ENCODE data around the gene TM4SF4. TPM values are rescaled to one million over a fixed set of nuclear protein-coding genes. Genes with fewer than 3 reads are reported as not detected.

Gene TM4SF4
- total RNA-seq, 1 experiment from 2014 or later, result 1.4 TPM

DNA sequence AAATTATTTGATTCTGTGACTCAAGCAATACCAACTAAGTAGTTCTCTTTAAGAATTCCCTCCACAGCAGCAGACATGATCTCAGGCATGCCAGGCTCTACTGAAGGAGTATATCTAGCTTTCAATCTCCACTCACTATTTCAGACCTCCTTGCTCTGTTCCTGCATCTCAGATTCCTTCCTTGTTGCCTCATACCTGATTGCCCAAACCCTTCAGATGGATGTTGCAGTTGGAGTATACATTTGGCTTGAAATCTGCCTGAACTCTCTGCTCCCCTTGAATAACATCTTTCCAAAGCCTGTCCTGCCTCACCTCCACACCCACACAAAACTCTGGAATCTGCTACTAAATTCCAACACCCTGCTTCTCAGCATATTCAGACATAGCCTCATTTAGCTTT, 19.8 kb upstream of the TM4SF4 start:
- Mint-ChIP-seq H3K4me3 (no peak overlapping the region), H3K27ac (no peak overlapping the region), H3K36me3 (peaks cover 36% of the 10 kb centered on the region), H3K4me1 (peaks cover 5% of the 10 kb centered on the region), H3K9me3 (peaks cover 40% of the 10 kb centered on the region), H3K27me3 (ENCODE audit: low read depth) (no peaks in the 10 kb centered on the region; the same call in 1 of the 2 replicates)
- TF ChIP-seq, protein P1, sequence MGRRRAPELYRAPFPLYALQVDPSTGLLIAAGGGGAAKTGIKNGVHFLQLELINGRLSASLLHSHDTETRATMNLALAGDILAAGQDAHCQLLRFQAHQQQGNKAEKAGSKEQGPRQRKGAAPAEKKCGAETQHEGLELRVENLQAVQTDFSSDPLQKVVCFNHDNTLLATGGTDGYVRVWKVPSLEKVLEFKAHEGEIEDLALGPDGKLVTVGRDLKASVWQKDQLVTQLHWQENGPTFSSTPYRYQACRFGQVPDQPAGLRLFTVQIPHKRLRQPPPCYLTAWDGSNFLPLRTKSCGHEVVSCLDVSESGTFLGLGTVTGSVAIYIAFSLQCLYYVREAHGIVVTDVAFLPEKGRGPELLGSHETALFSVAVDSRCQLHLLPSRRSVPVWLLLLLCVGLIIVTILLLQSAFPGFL (CRISPR knock-in tag; IDR thresholded peaks at IDR 0.05; ENCODE audit: borderline replicate concordance), result no peak
- TF ChIP-seq HMGA2 (CRISPR knock-in tag; IDR thresholded peaks at IDR 0.05), result no peak
- TF ChIP-seq, protein P2, sequence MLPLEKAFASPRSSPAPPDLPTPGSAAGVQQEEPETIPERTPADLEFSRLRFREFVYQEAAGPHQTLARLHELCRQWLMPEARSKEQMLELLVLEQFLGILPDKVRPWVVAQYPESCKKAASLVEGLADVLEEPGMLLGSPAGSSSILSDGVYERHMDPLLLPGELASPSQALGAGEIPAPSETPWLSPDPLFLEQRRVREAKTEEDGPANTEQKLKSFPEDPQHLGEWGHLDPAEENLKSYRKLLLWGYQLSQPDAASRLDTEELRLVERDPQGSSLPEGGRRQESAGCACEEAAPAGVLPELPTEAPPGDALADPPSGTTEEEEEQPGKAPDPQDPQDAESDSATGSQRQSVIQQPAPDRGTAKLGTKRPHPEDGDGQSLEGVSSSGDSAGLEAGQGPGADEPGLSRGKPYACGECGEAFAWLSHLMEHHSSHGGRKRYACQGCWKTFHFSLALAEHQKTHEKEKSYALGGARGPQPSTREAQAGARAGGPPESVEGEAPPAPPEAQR (CRISPR knock-in tag; IDR thresholded peaks at IDR 0.05), result no peak
- TF ChIP-seq, protein P3, sequence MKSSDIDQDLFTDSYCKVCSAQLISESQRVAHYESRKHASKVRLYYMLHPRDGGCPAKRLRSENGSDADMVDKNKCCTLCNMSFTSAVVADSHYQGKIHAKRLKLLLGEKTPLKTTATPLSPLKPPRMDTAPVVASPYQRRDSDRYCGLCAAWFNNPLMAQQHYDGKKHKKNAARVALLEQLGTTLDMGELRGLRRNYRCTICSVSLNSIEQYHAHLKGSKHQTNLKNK (CRISPR knock-in tag; IDR thresholded peaks at IDR 0.05), result no peak
- TF ChIP-seq, protein P4, sequence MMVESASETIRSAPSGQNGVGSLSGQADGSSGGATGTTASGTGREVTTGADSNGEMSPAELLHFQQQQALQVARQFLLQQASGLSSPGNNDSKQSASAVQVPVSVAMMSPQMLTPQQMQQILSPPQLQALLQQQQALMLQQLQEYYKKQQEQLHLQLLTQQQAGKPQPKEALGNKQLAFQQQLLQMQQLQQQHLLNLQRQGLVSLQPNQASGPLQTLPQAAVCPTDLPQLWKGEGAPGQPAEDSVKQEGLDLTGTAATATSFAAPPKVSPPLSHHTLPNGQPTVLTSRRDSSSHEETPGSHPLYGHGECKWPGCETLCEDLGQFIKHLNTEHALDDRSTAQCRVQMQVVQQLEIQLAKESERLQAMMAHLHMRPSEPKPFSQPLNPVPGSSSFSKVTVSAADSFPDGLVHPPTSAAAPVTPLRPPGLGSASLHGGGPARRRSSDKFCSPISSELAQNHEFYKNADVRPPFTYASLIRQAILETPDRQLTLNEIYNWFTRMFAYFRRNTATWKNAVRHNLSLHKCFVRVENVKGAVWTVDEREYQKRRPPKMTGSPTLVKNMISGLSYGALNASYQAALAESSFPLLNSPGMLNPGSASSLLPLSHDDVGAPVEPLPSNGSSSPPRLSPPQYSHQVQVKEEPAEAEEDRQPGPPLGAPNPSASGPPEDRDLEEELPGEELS (CRISPR knock-in tag; IDR thresholded peaks at IDR 0.05), result no peak
- TF ChIP-seq SOX15 (CRISPR knock-in tag; IDR thresholded peaks at IDR 0.05), result no peak
- no peak for TF ChIP-seq FOXP1 (CRISPR knock-in tag; IDR thresholded peaks at IDR 0.05; ENCODE audit: borderline replicate concordance)
- TF ChIP-seq MYBL2 (CRISPR knock-in tag; IDR thresholded peaks at IDR 0.05), result no peak
- TF ChIP-seq, protein P5, sequence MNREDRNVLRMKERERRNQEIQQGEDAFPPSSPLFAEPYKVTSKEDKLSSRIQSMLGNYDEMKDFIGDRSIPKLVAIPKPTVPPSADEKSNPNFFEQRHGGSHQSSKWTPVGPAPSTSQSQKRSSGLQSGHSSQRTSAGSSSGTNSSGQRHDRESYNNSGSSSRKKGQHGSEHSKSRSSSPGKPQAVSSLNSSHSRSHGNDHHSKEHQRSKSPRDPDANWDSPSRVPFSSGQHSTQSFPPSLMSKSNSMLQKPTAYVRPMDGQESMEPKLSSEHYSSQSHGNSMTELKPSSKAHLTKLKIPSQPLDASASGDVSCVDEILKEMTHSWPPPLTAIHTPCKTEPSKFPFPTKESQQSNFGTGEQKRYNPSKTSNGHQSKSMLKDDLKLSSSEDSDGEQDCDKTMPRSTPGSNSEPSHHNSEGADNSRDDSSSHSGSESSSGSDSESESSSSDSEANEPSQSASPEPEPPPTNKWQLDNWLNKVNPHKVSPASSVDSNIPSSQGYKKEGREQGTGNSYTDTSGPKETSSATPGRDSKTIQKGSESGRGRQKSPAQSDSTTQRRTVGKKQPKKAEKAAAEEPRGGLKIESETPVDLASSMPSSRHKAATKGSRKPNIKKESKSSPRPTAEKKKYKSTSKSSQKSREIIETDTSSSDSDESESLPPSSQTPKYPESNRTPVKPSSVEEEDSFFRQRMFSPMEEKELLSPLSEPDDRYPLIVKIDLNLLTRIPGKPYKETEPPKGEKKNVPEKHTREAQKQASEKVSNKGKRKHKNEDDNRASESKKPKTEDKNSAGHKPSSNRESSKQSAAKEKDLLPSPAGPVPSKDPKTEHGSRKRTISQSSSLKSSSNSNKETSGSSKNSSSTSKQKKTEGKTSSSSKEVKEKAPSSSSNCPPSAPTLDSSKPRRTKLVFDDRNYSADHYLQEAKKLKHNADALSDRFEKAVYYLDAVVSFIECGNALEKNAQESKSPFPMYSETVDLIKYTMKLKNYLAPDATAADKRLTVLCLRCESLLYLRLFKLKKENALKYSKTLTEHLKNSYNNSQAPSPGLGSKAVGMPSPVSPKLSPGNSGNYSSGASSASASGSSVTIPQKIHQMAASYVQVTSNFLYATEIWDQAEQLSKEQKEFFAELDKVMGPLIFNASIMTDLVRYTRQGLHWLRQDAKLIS (CRISPR knock-in tag; IDR thresholded peaks at IDR 0.05; ENCODE audit: borderline replicate concordance), result no peak
- no peak for TF ChIP-seq ZBTB21 (CRISPR knock-in tag; IDR thresholded peaks at IDR 0.05; ENCODE audit: borderline replicate concordance)
- TF ChIP-seq FOXJ3 (CRISPR knock-in tag; IDR thresholded peaks at IDR 0.05; ENCODE audit: borderline replicate concordance), result no peak
- no peak for TF ChIP-seq CBFB (CRISPR knock-in tag; IDR thresholded peaks at IDR 0.05; ENCODE audit: low read depth)
- no peak for TF ChIP-seq MXD4 (CRISPR knock-in tag; IDR thresholded peaks at IDR 0.05; ENCODE audit: borderline replicate concordance)
- TF ChIP-seq, protein P6, sequence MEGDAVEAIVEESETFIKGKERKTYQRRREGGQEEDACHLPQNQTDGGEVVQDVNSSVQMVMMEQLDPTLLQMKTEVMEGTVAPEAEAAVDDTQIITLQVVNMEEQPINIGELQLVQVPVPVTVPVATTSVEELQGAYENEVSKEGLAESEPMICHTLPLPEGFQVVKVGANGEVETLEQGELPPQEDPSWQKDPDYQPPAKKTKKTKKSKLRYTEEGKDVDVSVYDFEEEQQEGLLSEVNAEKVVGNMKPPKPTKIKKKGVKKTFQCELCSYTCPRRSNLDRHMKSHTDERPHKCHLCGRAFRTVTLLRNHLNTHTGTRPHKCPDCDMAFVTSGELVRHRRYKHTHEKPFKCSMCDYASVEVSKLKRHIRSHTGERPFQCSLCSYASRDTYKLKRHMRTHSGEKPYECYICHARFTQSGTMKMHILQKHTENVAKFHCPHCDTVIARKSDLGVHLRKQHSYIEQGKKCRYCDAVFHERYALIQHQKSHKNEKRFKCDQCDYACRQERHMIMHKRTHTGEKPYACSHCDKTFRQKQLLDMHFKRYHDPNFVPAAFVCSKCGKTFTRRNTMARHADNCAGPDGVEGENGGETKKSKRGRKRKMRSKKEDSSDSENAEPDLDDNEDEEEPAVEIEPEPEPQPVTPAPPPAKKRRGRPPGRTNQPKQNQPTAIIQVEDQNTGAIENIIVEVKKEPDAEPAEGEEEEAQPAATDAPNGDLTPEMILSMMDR (IDR thresholded peaks at IDR 0.05), result no peak
- no peak for TF ChIP-seq ZNF423 (CRISPR knock-in tag; IDR thresholded peaks at IDR 0.05)
- no peak for TF ChIP-seq ZNF671 (CRISPR knock-in tag; IDR thresholded peaks at IDR 0.05)
- no peak for TF ChIP-seq JAZF1 (CRISPR knock-in tag; IDR thresholded peaks at IDR 0.05)
- ChIA-PET POLR2A (no interaction called here), CTCF (no interaction called here)
- DNase-seq (ENCODE audit: low spot score) (no peak), ATAC-seq (no peak)
